ENCODE data around the gene TOMM20. TPM values are rescaled to one million over a fixed set of nuclear protein-coding genes. Genes with fewer than 3 reads are reported as not detected.

The TOMM20 gene
- total RNA-seq, 1 donor from 2014 or later, result 212 TPM

GRCh38 chr1:235090406-235091069 is 38.1 kb downstream of the TOMM20 start:
- H3K4me2 ChIP-seq, result peak overlapping the region; percentile 58
- peaks cover 33% of the 10 kb centered on the region for H3F3A ChIP-seq (ENCODE audit: low read depth)
- H3K36me3 Mint-ChIP-seq, result no peaks in the 10 kb centered on the region
- H3K36me3 ChIP-seq, result no peaks in the 10 kb centered on the region
- peak overlapping the region; percentile 97 for H3K27ac Mint-ChIP-seq
- H3K79me2 ChIP-seq (ENCODE audit: low read depth), result no peaks in the 10 kb centered on the region
- peak overlapping the region; percentile 33 for H3K27ac ChIP-seq
- H3K4me1 ChIP-seq, result peaks cover 15% of the 10 kb centered on the region
- peaks cover 8% of the 10 kb centered on the region for H3K27me3 Mint-ChIP-seq (ENCODE audit: insufficient read depth, low read depth)
- no peaks in the 10 kb centered on the region for H4K20me1 ChIP-seq (ENCODE audit: low read depth)
- TF ChIP-seq CTCF (IDR thresholded peaks at IDR 0.05) (peak; percentile 18), EZH2 (IDR thresholded peaks at IDR 0.05) (no peak)
- peak overlapping the region; percentile 44 for H2AFZ ChIP-seq (replicated peaks)
- H3K9ac ChIP-seq, result no peak overlapping the region
- H3K4me1 Mint-ChIP-seq, result peaks cover 30% of the 10 kb centered on the region
- DNase-seq (ENCODE audit: low spot score), result peak; percentile 89
- H3K27me3 ChIP-seq, result no peaks in the 10 kb centered on the region
- no peaks in the 10 kb centered on the region for H3K9me3 Mint-ChIP-seq
- H3K4me3 Mint-ChIP-seq, result peak overlapping the region; percentile 58
- H3K4me3 ChIP-seq, result no peak overlapping the region
- no peaks in the 10 kb centered on the region for H3K9me3 ChIP-seq (ENCODE audit: low read depth)

GRCh38 chr1:235088907-235089306 is 39.7 kb downstream of the TOMM20 start:
- H3K4me3 ChIP-seq, result no peak overlapping the region
- peaks cover 38% of the 10 kb centered on the region for H3F3A ChIP-seq (ENCODE audit: low read depth)
- H3K79me2 ChIP-seq (ENCODE audit: low read depth), result no peaks in the 10 kb centered on the region
- no peak overlapping the region for H3K27ac ChIP-seq
- H3K4me2 ChIP-seq, result no peak overlapping the region
- H4K20me1 ChIP-seq (ENCODE audit: low read depth), result no peaks in the 10 kb centered on the region
- peaks cover 19% of the 10 kb centered on the region for H3K4me1 ChIP-seq
- TF ChIP-seq CTCF (IDR thresholded peaks at IDR 0.05) (no peak), EZH2 (IDR thresholded peaks at IDR 0.05) (no peak), EZH2phosphoT487 (IDR thresholded peaks at IDR 0.05) (no peak)
- no peaks in the 10 kb centered on the region for H3K9me3 ChIP-seq (ENCODE audit: low read depth)
- H3K27me3 ChIP-seq, result no peaks in the 10 kb centered on the region
- H2AFZ ChIP-seq (replicated peaks), result no peak overlapping the region
- peak overlapping the region; percentile 53 for H3K27ac Mint-ChIP-seq
- no peak overlapping the region for H3K9ac ChIP-seq
- peaks cover 33% of the 10 kb centered on the region for H3K4me1 Mint-ChIP-seq
- no peaks in the 10 kb centered on the region for H3K36me3 Mint-ChIP-seq
- H3K36me3 ChIP-seq, result no peaks in the 10 kb centered on the region
- H3K27me3 Mint-ChIP-seq (ENCODE audit: insufficient read depth, low read depth), result peaks cover 8% of the 10 kb centered on the region
- no peak overlapping the region for H3K4me3 Mint-ChIP-seq
- DNase-seq (ENCODE audit: low spot score), result no peak
- H3K9me3 Mint-ChIP-seq, result no peaks in the 10 kb centered on the region

GRCh38 chr1:235088430-235088829 is 40.2 kb downstream of the TOMM20 start:
- TF ChIP-seq CTCF (IDR thresholded peaks at IDR 0.05) (no peak), EZH2phosphoT487 (IDR thresholded peaks at IDR 0.05) (no peak), EZH2 (IDR thresholded peaks at IDR 0.05) (no peak)
- Histone ChIP-seq H3K9me3 (ENCODE audit: low read depth) (no peaks in the 10 kb centered on the region), H3K4me3 (no peak overlapping the region), H3K27me3 (no peaks in the 10 kb centered on the region), H4K20me1 (ENCODE audit: low read depth) (no peaks in the 10 kb centered on the region), H2AFZ (replicated peaks) (no peak overlapping the region), H3K27ac (no peak overlapping the region), H3K79me2 (ENCODE audit: low read depth) (no peaks in the 10 kb centered on the region), H3K9ac (no peak overlapping the region), H3K36me3 (no peaks in the 10 kb centered on the region), H3K4me2 (no peak overlapping the region), H3F3A (ENCODE audit: low read depth) (peaks cover 37% of the 10 kb centered on the region), H3K4me1 (peaks cover 22% of the 10 kb centered on the region)
- Mint-ChIP-seq H3K27ac (peak overlapping the region; percentile 53), H3K27me3 (ENCODE audit: insufficient read depth, low read depth) (peaks cover 8% of the 10 kb centered on the region), H3K36me3 (no peaks in the 10 kb centered on the region), H3K9me3 (no peaks in the 10 kb centered on the region), H3K4me3 (no peak overlapping the region), H3K4me1 (peaks cover 33% of the 10 kb centered on the region)
- DNase-seq (ENCODE audit: low spot score), result no peak

Measured in neural progenitor cell (in vitro differentiated cells).